Testis (tissue), 2 donors: ENCODE results near the gene STK16.

Experiments
- CTCF ChIP-seq, 3 experiments: fragments of 450-650 bp in 2 of 3; fragments of 200-600 bp in 1 of 3; sonication (generic) in 1 of 3; IDR thresholded peaks; one replicate each; pipeline ENCODE4 v1.5.1; 2016 to 2019; ENCODE audit warnings: antibody characterized with exemption in 3 of 3, mild to moderate bottlenecking in 2 of 3, moderate library complexity in 1 of 3
- POLR2A ChIP-seq: fragments of 450-650 bp; IDR thresholded peaks from one replicate; pipeline ENCODE4 v1.6.1; 2017; ENCODE audit warnings: antibody characterized with exemption, mild to moderate bottlenecking, moderate library complexity

GRCh38 chr2:219254590-219255201, 9.4 kb downstream of the STK16 start:
- no peak for TF ChIP-seq CTCF (IDR thresholded peaks at IDR 0.05)
- TF ChIP-seq POLR2A, result no peak
